Stimulated activated CD8-positive, alpha-beta memory T cell treated with anti-CD3 and anti-CD28 coated beads, Interleukin-15, amount 100 ng/mL, for 24 hours (primary cell): Measurements from ENCODE around the gene GDPD4.
"Not testable (repeated sequence)": the region's sequence is repeated elsewhere in the genome, so short reads cannot be mapped to it uniquely, and the experiment has no call there.

Experiments used
- DNase-seq: peaks from one replicate; pipeline ENCODE4 v3.0.0-alpha.2; 2020; ENCODE audit warnings: low read depth

GDPD4 gene, protein sequence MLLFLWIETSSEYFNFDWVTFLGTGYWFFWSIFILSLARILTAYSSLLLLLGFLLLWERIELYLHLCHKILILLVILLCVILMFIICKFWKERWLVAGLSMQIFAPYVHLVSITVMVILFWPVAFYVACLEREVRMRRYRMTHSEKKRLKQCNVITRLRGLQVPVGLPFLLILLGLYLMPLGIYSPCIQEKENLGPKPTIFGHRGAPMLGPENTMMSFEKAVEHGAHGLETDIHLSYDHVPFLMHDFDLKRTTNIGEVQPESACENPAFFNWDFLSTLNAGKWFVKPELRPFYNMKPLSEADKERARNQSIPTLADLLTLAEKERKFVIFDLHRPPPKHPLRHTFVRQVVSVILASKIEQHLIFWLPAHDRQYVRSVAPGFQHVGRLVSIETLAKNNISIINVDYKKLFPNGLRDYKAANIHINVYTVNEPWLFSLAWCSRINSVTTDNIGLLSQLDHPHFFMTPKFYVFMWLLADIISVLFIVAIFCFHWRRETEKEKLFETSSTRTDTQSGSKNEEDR

DNA sequence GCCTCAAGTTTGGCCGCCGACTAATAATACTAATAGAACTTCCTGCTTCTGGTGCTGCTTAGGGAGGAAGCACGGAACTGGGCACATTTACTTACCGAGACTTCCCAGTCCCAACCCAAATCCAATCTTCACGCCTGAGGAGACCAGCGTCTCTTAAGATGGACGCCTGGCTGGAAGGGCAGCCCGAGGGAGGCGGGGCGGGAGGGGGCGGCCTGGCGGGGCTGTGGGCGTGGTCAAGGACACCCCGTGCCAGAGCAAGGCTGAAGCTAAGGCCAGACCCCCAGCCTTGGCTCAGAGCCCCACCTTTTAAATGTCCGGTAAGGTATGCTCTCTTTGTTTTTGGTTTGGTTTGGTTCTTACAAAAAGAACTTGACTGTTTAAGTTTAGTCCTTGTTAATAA lies at the start of gene GDPD4:
GDPD4 (minus strand) TSS at position 177 of the 400 bp plus-strand sequence. CDS start 16,549 bp downstream, outside the sequence.
- DNase-seq = no peak

DNA sequence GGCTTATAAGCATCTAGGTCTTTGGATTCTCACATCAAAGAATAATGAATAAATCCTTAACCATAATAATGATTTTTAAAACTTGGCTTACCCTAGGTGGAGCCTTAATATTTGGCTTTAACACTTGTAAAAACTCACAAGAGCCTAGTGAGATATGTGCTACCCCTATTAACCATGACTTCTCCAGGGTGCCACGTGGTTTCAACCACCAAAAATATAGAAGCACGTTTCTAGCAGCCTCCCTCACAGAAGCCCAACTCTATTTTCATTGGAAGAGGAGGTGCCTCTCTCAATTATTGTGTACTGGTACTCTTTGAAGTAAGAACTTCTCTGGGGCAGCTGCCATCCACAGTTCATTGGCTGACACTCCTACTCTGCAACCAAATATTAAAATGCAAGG lies 46.5 kb upstream of the GDPD4 start:
- DNase-seq = no peak

DNA sequence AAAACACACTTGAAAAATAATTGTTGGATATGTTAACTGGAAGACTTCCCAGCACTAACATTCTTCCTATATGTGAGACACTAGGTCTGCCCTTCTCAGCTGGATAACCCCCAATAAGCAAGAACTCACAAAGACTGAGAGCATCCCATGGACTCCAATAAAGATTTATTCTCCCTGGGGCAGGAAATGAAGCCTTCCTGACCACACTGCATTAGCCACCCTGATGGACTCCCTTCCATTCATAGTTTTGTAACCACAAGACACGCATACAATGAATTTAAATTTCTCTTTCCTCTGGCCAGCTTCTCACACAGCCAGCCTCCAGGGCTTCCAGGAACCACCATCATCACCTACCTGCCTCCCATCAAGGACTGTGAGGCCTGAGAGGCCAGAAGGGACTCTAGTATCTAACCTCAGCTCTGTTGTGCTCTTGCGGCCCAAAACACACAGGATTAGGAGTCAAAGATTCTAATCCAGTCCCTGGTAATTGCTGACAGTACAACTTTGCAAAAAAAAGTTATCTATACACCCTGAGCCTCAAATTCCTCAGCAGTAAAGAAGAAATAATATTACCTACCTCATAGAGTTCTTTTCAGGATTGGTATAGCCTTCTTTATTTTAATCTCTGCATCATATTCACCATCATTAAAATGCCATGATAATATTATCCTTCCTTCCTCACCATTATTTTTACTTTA lies 45.6 kb upstream of the GDPD4 start:
- DNase-seq = no peak

DNA sequence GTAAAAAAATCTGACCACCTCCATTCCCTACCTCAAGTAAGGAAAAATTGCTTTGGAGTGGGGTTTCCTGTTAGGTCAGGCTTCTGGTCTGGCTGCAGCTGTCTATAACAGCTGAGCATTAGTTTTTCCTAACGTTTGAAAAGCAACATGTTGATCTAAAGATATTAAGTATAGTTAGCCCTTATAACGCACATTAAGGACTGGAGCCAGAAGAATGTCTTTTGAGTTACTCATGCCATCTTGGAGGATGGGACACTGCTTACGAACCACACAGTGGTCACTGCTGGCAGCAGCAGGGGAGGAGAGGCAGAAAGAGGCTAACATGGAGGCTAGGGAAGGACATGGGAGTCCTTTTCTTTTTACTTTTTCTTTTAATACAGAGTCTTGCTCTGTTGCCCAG lies 44.1 kb upstream of the GDPD4 start:
- DNase-seq = no peak

DNA sequence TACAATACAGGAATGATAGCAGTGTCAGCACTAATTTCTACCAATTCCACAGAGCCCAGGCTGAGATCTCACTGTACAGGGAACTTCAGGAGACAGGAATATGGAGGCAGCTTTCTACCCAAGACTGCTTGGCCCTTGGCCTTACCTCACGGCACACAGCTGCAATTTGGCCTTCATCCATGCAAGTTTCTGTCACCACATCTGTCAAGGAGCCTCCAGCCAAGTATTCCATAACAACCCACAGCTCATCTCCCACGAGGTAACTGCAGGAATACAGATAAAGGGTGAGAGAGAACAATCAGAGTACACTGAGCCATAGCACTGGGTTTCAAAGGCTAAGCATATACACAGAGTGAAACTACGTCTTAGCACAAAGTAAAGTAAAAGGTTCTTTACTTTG lies 39.0 kb upstream of the GDPD4 start:
- no peak for DNase-seq

DNA sequence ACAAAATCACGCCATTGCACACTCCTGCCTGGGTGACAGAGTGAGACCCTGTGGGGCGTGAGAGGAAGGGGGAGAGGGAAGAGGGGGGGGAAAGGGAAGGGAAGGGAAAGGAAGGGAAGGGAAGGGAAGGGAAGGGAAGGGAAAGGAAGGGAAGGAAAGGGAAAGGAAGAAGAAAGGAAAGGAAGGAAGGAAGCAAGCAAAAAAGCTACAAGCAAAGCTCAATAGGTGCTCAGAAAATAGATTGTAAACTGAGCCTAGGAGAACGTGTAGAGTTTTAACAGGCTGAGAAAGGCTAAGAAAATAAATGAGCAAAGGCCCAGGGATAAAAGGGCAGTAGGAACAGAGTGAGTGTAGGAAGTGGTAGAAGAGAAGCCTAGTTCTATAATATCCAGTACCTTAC lies 30.8 kb upstream of the GDPD4 start:
- no peak for DNase-seq

DNA sequence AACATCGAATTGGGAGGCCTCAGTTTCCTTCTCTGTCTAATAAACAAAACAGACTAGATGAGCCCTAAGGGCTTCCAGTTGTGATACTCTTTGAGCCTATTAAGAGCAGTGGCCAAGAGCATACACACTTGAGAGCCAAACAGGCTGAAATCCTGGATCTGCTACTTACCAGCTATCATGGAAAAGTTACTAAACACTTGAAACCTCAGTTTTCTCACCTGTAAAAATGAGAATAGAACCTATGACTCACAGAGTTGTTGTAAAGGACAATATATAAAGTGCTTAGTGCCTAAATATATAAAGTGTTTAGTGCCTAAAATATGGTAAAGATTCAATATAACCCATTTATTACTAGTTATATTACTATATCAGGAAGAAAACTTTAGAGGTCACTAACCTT lies 23.7 kb upstream of the GDPD4 start:
- DNase-seq = no peak

DNA sequence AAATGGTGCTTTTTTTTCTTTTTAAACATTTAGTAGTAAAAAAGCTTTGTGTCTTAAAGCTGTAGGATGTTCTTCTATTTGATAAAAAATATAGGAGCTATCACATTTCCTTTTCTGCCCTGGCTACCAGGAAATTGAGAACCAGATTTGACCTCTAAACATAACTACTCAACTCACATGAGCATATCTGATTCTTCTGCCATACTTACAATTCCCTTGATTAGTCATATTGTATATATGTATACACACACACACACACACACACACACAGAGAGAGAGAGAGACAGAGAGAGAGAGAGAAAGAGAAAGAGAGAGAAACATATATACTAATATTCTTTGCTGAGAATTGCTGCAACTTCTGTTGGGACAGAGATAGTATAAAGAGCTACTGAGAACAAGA lies 23.0 kb upstream of the GDPD4 start:
- no peak for DNase-seq

DNA sequence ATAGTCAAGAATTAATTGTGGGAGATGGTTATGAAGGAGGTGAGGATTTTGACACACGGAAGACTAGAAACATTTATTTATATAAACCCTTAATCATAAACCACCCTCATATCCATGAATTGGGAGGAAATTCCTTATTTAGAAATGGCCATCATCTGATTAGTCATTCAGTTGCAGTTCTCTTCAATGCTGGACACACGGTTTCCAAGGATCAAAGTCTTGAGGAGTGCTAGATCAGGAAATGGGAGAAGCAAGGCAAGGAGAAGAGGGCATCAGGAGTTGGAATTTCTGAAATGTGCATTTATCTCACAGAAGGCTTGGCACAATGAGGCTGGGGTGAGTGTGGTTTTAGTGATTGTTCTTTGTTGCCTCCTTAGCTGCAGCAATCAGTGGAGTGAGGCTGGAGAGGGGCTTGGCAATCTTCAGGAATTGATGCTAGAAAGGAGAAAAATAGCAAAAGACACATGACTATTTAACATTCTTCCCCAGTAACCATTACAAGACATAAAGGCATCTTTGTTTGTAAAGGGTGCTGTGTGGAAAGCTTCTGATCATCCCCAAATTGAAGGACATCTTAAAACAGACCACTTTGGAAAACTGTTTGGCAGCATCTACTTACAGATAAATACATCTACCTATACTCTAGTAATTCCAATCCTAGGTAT lies 21.6 kb upstream of the GDPD4 start:
- DNase-seq = no peak

DNA sequence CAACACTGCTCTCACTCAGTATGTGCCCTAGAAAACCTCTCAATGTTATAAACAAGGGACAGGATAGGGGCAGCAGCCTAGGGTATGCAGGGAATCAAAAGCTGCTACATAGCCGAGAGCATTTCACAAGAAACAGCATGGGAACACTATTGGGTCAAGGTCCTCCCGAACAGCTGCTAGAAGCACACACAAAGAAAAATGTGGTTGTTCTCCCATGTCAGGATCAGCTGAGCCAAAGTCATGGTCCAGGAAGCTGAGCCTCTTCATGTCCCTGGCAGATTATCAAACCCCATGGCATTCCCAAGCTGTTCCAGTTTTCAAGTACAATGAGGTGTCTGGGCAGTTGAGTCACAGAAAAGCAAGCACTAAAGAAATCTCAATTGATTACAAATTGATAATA lies 21.0 kb upstream of the GDPD4 start:
- no peak for DNase-seq

DNA sequence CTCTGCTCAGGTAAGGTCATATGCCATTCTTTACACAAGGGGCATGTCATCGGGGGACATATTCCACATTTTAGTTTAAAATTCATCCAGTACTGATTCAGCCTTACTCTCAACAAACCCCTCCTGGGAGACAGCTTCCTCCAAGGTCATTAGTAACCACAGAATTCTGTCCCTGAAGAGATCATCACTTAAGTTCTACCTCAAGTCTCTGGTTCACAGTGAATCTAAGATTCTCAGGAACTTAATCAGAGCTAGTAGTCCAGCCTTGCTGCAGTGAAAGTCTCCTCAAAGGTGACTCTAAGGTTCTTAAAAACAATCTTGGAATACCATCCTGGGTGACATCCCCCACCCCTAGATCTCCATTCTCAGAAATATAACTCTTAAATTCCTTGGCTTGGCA lies 18.9 kb upstream of the GDPD4 start:
- no peak for DNase-seq

DNA sequence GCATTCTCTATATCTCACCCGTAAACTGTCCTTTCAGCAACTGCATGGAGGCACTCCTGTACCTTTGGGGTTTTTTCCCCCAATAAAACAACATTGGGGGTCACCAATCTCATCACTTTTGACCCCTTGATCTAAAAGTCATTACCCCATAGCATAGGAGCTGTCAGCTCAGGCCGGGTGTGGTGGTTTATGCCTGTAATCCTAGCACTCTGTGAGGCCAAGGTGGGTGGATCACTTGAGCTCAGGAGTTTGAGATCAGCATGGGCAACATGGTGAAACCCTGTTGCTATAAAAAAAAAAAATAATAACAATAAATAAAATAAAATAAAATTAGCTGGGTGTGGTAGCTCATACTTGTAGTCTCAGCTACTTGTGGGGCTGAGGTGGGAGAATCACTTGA lies 17.1 kb upstream of the GDPD4 start:
- DNase-seq = no peak

DNA sequence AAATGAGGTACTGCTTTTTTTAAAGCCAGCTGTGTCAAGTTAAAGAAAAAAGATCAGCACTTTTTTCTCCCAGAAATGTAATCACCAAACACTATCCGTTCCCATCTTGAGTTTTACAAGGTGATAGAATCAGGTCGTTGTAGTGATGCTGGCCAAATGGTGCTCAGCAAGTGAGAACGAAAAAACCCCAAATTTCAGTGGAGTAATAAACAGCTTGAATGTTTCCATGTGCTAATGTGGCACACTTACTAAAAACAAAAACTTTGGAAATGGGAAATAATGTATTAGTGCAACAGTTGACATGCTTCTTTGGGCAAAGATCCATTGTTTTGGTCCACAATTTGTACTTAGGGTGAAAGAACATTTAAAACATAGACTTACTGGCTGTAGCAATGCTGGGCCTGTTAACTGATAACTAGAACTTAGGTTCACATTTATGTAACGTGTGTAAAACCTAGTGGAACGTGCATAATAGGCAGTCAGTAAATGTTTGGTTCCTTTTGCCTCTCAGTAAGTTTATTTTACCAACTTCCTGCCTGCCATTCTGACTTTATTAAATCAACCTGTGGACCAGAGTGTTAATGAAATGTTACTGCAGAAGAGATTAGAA lies 15.4 kb upstream of the GDPD4 start:
- no peak for DNase-seq

DNA sequence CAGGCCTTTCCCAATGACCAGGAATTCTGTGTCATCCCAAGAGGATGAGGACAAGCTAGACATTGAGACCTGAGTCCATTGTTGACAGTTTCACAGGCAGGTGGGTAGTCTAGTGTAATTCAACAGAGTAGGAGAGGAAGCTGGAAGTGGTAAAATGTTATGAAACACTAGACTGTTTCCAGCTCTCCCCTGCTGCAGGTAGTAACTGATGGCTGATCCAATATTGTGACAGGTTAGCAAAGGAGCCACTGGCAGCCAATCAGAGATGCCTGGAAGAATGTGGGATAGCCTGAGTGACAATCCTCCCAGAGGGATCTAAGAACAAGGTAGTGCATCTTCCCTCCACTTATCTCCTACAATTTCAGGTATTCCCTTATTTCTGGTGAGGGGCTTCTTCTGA lies 10.6 kb upstream of the GDPD4 start:
- no peak for DNase-seq

DNA sequence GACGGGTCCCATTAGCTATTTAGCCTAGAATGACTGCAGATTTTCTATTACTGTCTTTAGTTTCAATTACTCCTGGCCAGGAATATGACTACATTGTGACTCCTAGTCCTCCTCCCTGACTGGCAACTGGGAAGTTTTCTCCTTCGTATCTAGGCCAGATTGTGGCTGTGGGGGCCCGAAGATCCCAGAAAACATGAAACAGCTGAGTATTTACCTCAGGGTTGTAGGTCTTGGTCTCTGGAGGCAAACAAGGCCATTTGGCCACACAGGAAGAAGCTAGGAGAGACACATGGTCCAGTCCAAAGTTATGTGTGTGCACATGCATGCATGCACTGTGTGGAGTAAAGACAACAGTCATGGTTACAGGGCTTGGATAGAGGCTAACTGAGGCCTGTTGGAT lies 10.2 kb upstream of the GDPD4 start:
- DNase-seq = no peak

DNA sequence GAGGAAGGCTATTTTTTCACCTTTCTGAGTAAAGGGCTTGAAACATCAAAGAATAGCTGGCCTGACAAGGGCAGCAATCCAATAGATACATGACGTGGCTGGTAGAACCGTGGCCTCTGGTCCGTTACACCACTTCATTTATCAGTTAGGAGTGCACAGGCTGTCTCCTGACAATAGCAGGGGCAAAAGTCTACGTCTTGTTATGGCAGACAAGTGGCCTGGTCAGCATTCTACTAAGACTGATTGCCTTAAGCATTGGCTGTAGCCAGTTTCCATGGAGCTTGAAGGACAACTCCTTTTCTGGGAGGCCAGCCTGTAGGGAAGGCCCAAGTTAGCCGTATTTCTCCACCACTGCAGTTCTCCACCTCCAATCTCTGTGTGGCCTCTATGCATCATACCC lies 9.2 kb upstream of the GDPD4 start:
- no peak for DNase-seq

DNA sequence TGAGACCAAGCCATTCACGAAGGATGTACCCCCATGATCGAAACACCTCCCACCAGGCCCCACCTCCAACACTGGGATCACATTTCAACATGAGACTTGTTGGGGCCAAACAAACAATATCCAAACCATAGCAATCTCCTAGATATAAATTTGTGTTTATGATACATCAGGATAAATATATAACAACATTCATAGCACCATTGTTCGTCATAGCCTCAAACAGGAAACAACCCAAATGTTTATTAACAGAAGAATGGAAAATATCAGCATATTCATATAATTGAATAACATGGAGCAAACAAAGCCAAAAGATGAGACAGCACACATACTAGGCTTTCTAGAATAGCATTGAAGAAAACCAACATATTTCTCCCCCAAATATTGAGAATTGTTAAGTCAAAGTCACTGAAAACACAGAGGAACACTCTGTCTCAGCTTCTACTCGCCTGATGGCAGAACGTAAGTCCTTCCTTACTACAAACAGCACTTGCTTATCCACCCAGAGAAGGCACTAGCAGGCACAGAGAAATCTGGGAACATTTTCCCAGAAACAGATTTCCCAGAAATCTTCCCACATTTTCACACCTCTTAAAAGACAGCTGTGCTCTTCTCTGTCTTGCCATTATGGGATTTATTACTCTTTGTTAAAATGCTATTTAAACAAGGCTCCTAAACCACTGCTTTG lies 8.1 kb upstream of the GDPD4 start:
- no peak for DNase-seq

DNA sequence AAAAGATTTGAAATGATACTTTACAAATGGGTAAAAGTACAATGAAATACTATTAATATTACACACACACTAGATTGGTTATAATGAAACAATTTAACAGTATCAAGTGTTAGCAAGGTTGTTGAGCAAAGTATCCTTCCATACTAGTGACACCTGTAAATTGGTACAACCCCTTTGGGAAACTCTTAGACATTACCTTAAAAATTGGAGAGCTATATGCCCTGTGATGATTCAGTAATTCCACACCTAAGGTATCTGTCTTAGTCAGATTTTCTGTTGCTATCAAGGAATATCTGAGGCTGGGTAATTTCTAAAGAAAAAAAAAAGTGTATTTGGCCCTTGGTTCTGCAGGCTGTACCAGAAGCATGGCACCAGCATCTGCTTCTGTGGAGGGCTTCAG lies 7.4 kb upstream of the GDPD4 start:
- no peak for DNase-seq

DNA sequence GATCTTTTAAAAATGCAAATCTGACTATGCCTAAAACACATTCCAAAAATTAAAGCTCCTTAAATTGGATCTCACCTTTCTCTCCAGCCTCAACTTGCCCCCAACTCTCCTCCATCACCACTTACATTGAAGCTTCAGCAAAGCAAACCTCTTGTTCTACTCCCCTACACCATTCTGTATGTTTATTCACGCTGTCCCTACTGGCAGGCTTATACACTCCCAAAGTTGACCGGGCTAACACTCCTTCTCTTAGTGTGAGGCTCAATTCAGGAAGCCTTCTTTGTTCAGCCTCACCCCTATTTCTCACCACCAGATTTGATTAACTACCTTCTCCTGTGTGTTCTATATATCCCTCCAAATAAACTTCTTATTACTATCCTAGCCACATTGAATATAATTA lies 1.8 kb upstream of the GDPD4 start:
- DNase-seq = no peak

DNA sequence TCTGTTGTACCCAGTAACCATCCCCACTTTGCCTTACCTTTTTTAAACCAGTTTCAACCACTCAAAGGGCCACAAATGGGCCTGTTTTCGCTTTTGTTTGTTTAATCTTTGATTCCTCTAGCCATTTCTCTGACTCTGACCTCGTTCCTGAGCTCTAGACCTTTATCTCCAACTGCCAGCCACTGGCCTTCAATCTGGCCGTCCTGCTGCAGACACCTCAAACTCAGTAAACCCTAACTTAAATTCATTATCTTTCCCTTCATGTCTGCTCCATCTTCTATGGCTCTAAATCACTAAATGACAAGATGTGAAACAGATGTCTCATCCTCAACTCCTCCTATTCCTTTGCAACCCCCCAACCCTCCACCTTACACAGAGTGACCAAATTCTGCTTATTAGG lies 1.3 kb upstream of the GDPD4 start:
- DNase-seq = no peak

DNA sequence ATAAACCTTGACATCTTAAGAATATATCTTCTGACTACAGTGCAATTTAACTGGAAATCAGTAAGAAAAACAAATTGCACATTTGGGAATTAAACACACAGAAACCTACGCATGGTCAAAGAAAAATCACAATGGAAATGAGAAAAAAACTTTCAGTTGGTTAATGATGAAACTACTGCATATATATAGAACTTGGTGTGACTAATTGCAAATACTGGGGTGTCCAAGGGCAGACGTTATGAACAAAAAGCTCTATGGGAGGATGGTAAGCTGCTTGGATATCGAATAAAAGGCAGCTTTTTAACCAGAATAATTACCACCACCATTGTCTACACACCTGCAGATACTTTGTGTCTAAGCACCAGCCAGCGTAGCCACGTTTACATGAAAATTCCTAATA lies 791 bp downstream of the GDPD4 start:
- no peak for DNase-seq

DNA sequence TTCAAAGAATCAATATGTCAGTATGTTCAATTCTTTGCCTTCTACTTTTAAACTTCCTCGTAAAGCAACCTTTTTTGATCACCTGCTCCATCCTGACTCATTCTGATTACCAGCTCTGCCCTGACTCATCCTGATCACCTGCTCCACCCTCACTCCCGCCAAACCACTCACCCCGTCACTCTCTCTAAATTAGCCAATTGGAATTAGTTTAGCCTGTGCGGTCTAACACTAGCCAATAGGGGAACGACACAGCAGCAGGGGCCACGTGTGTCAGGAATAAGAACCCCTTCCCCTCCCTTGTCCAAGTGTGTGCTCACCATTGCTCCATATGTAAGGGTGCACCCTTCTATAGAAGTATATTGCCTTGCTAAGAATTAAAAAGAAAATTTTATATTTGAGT lies 1.5 kb downstream of the GDPD4 start:
- DNase-seq = not testable (repeated sequence)
